ENCODE results near the gene PNP. TPM values are rescaled to one million over a fixed set of nuclear protein-coding genes. Genes with fewer than 3 reads are reported as not detected.

Gene PNP
- total and polyA plus RNA-seq, 4 donors, result 15.5 to 119 (median 37.0) TPM

Other genes with a start within 250 kb of the PNP start
- gene OR11H6, start 245.7 kb upstream of the PNP start, total RNA-seq, result not detected
- gene OR11H6, start 245.7 kb upstream of the PNP start, polyA plus RNA-seq, result not detected
- gene OR11H7, start 240.4 kb upstream of the PNP start, total RNA-seq, result not detected
- not detected for gene OR11H7, start 240.4 kb upstream of the PNP start, polyA plus RNA-seq
- not detected for gene OR11H4, start 230.1 kb upstream of the PNP start, total RNA-seq
- gene OR11H4, start 230.1 kb upstream of the PNP start, polyA plus RNA-seq, result not detected
- gene TTC5, start 163.5 kb upstream of the PNP start, total RNA-seq, result 10 to 100 TPM; 17.7 to 21.8 TPM
- 10 to 100 TPM in 1 of 2 donors, 1 to 10 TPM in 1; 5.0 to 10.7 TPM for gene TTC5, start 163.5 kb upstream of the PNP start, polyA plus RNA-seq
- 10 to 100 TPM; 28.9 to 89.1 TPM for gene CCNB1IP1, start 136.1 kb upstream of the PNP start, total RNA-seq
- 10 to 100 TPM; 30.1 to 61.2 TPM for gene CCNB1IP1, start 136.1 kb upstream of the PNP start, polyA plus RNA-seq
- gene PARP2, start 125.8 kb upstream of the PNP start, total RNA-seq, result 10 to 100 TPM; 15.3 to 17.7 TPM
- gene PARP2, start 125.8 kb upstream of the PNP start, polyA plus RNA-seq, result 10 to 100 TPM; 10.9 to 15.5 TPM
- gene TEP1, start 55.9 kb upstream of the PNP start, total RNA-seq, result 10 to 100 TPM; 21.8 to 44.7 TPM
- 10 to 100 TPM; 15.7 to 23.2 TPM for gene TEP1, start 55.9 kb upstream of the PNP start, polyA plus RNA-seq
- under 1 TPM; 0.25 to 0.51 TPM for gene KLHL33, start 33.2 kb upstream of the PNP start, total RNA-seq
- gene KLHL33, start 33.2 kb upstream of the PNP start, polyA plus RNA-seq, result under 1 TPM; 0.03 to 0.08 TPM
- gene OSGEP, start 14.6 kb upstream of the PNP start, total RNA-seq, result 10 to 100 TPM; 35.5 to 44.8 TPM
- 10 to 100 TPM; 43.5 to 54.1 TPM for gene OSGEP, start 14.6 kb upstream of the PNP start, polyA plus RNA-seq
- 100 to 1,000 TPM in 1 of 2 donors, 10 to 100 TPM in 1; 66.2 to 144 TPM for gene APEX1, start 14.2 kb upstream of the PNP start, total RNA-seq
- 100 to 1,000 TPM in 1 of 2 donors, 10 to 100 TPM in 1; 95.8 to 159 TPM for gene APEX1, start 14.2 kb upstream of the PNP start, polyA plus RNA-seq
- 10 to 100 TPM; 22.2 to 35.6 TPM for gene PIP4P1, start 8.0 kb upstream of the PNP start, total RNA-seq
- gene PIP4P1, start 8.0 kb upstream of the PNP start, polyA plus RNA-seq, result 10 to 100 TPM; 27.4 to 46.7 TPM
- 1 to 10 TPM in 1 of 2 donors, not detected in 1; 1.2 TPM for gene RNASE10, start 36.1 kb downstream of the PNP start, total RNA-seq
- gene RNASE10, start 36.1 kb downstream of the PNP start, polyA plus RNA-seq, result under 1 TPM in 1 of 2 donors, not detected in 1; 0.06 TPM
- not detected for gene RNASE9, start 91.6 kb downstream of the PNP start, total RNA-seq
- not detected for gene RNASE9, start 91.6 kb downstream of the PNP start, polyA plus RNA-seq
- not detected for gene RNASE11, start 118.6 kb downstream of the PNP start, total RNA-seq
- gene RNASE11, start 118.6 kb downstream of the PNP start, polyA plus RNA-seq, result not detected
- gene RNASE12, start 122.0 kb downstream of the PNP start, total RNA-seq, result not detected
- not detected for gene RNASE12, start 122.0 kb downstream of the PNP start, polyA plus RNA-seq
- gene OR6S1, start 172.3 kb downstream of the PNP start, total RNA-seq, result not detected
- not detected for gene OR6S1, start 172.3 kb downstream of the PNP start, polyA plus RNA-seq
- gene RNASE4, start 215.2 kb downstream of the PNP start, total RNA-seq, result 10 to 100 TPM; 14.5 to 51.9 TPM
- 10 to 100 TPM; 28.4 to 28.8 TPM for gene RNASE4, start 215.2 kb downstream of the PNP start, polyA plus RNA-seq
- 10 to 100 TPM; 14.0 to 16.3 TPM for gene ANG, start 219.4 kb downstream of the PNP start, total RNA-seq
- 10 to 100 TPM; 19.6 to 27.5 TPM for gene ANG, start 219.4 kb downstream of the PNP start, polyA plus RNA-seq